Mucosa of rectum (tissue), 2 donors: Measurements from ENCODE around the gene LRRC17.
"Not testable (repeated sequence)": the region's sequence is repeated elsewhere in the genome, so short reads cannot be mapped to it uniquely, and the experiment has no call there.

Source experiments
- H3K27ac ChIP-seq, 2 donors: one replicate each; pipeline ENCODE4 v1.7.0; 2013; ENCODE audit warnings: inconsistent platforms in 2 of 2, low read depth in 2 of 2, low read length in 2 of 2
- H3K27me3 ChIP-seq, 2 donors: one replicate each; pipeline ENCODE4 v1.7.0; 2013; ENCODE audit warnings: low read length in 2 of 2; ENCODE audit not compliant: control insufficient read depth in 2 of 2, insufficient read depth in 2 of 2
- H3K36me3 ChIP-seq, 2 donors: one replicate each; pipeline ENCODE4 v1.7.0; 2013; ENCODE audit warnings: low read length in 2 of 2; ENCODE audit not compliant: control insufficient read depth in 2 of 2, insufficient read depth in 2 of 2
- H3K4me1 ChIP-seq, 2 donors: one replicate each; pipeline ENCODE4 v1.7.0; 2013; ENCODE audit warnings: low read length in 2 of 2, mild to moderate bottlenecking in 1 of 2; ENCODE audit not compliant: control insufficient read depth in 2 of 2, insufficient read depth in 2 of 2
- H3K4me3 ChIP-seq, 2 donors: one replicate each; pipeline ENCODE4 v1.7.0; 2013; ENCODE audit warnings: low read length in 2 of 2
- H3K9ac ChIP-seq, 2 donors: one replicate each; pipeline ENCODE4 v1.7.0; 2013; ENCODE audit warnings: low read length in 2 of 2, low read depth in 1 of 2, mild to moderate bottlenecking in 1 of 2
- H3K9me3 ChIP-seq, 2 donors: one replicate each; pipeline ENCODE4 v1.7.0; 2013; ENCODE audit warnings: low read length in 2 of 2; ENCODE audit not compliant: control insufficient read depth in 2 of 2
- donor health status: healthy.
- donor health status: Normal muscosa, but diverticular disease.

Gene LRRC17

GRCh38 chr7:102935450-102936115 is 22.8 kb downstream of the LRRC17 start:
- Histone ChIP-seq H3K4me3 (no peak overlapping the region), H3K4me1 (peaks cover 0 to 2% of the 10 kb centered on the region in 2 donors)

DNA sequence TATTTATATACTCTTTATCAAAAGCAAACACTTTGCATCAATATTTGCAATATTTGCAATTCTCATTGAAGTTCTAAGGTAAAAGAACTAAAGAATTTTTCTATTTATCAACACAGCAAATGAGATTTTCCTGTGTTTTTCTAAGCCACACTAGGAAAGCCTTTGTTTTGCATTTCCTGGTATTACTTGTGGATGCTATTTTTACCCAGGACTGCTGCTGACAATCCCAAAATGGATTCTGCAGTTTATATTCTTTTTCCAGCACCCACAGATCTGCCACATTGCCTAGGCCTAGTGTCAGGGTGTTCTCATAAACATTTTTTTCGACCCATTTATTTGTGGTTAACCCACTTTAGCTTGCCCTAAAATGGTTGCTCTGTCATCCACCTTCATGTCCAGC is 25.9 kb downstream of the LRRC17 start:
- H3K9ac ChIP-seq: no peak overlapping the region
- no peak overlapping the region for H3K27ac ChIP-seq
- no peak overlapping the region for H3K4me3 ChIP-seq
- no peaks in the 10 kb centered on the region for H3K36me3 ChIP-seq
- no peaks in the 10 kb centered on the region for H3K27me3 ChIP-seq
- peaks cover 0 to 2% of the 10 kb centered on the region in 2 donors for H3K4me1 ChIP-seq
- H3K9me3 ChIP-seq: no peaks in the 10 kb centered on the region

More at GRCh38 chr7:102935450-102936115, 22.8 kb downstream of the LRRC17 start:
- Histone ChIP-seq H3K36me3 (no peaks in the 10 kb centered on the region), H3K9ac (peak overlapping the region in 1 of 2 donors; percentile 8), H3K27ac (no peak overlapping the region), H3K9me3 (no peaks in the 10 kb centered on the region), H3K27me3 (no peaks in the 10 kb centered on the region)

DNA sequence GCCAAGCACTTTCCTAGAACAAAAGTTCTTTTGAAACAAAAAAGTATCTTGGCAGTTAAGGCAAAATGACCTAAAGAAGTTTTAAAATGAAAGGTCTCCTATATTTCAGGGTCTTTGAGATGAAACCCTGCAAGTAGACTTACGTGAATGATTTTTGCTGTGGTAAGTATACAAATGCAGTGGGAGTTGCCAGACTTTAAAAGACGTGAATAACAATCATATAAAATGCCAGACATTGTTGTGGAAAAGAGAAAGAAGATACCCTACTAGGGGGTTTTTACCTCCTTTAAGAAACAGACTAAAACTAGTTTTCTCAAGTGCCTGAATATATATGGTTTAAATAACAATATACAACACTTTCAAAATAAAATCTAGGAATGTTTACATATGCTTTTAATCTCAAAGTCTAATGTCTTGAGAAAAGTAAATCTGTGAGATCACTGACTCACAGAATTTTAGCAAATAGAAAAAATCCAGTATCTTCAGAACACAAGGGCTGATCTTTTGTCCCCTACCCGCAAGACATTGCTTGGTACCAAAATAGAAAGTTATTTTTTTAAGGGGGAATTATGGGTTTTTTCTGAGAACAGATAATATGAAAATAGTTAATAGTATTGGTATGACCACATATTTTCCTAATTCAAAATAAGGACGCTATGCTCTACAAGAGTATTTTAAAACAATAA is 29.5 kb downstream of the LRRC17 start:
- no peak overlapping the region for H3K4me3 ChIP-seq
- H3K27ac ChIP-seq: no peak overlapping the region

DNA sequence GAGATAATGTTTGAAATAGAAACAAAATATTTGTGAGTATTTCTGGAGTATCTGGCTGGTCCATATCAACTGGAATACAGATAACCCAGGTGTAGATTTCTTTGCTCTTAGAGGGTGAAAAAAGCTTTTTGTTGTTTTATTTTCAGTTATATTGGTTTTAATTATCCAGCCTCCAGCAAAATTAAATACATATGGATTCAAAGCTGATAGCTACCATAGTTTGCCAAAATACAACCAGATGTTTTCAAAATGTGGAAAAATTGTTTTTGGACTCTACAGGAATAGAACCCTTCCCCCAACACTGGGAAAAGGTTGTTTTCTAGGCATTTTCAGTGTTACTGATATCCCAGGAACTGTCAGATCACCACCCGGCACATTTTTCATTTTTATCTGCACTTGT is 30.1 kb downstream of the LRRC17 start:
- Histone ChIP-seq H3K36me3 (no peaks in the 10 kb centered on the region), H3K27ac (no peak overlapping the region), H3K9ac (no peak overlapping the region), H3K9me3 (no peaks in the 10 kb centered on the region), H3K27me3 (no peaks in the 10 kb centered on the region), H3K4me1 (no peaks in the 10 kb centered on the region), H3K4me3 (no peak overlapping the region)

More for the DNA sequence above, 29.5 kb downstream of the LRRC17 start:
- H3K27me3 ChIP-seq: no peaks in the 10 kb centered on the region
- H3K4me1 ChIP-seq: no peaks in the 10 kb centered on the region
- no peak overlapping the region for H3K9ac ChIP-seq
- no peaks in the 10 kb centered on the region for H3K36me3 ChIP-seq
- H3K9me3 ChIP-seq: no peaks in the 10 kb centered on the region

DNA sequence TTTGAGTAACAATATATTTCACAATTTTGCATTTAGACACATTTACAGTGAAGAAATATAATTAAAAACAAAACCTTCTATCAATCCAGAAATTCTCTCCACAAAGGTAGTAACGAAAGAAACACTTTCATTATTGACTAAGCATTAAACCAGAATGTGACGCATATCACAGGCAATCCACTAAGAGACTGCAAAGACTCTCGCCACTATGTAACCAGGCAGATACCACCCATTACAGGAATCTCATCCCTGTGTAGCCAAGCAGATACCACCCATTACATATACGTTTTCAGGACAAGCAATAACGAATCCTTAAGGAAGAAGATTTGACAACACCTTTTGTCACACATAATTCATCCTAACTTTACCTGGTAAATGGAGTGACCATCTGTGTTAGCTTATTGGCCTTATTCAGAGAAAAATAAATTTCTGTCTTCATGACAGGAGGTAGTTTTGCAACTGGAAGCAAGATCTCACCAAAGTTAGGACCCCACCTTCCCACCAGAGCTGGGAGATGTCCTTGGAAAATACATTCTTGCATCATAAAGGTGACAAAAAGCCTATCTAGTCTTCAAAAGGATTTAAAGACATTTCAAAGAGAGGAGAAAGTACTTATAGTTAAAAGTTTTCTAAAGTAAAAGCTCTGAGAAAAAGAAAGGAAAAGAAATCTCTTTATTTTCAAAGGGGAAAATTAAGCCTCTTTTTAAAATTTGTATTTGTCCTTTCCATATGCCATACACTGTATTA is 30.8 kb downstream of the LRRC17 start:
- Histone ChIP-seq H3K9me3 (no peaks in the 10 kb centered on the region), H3K4me1 (no peaks in the 10 kb centered on the region), H3K36me3 (no peaks in the 10 kb centered on the region), H3K27me3 (no peaks in the 10 kb centered on the region), H3K9ac (no peak overlapping the region), H3K4me3 (no peak overlapping the region), H3K27ac (no peak overlapping the region)

DNA sequence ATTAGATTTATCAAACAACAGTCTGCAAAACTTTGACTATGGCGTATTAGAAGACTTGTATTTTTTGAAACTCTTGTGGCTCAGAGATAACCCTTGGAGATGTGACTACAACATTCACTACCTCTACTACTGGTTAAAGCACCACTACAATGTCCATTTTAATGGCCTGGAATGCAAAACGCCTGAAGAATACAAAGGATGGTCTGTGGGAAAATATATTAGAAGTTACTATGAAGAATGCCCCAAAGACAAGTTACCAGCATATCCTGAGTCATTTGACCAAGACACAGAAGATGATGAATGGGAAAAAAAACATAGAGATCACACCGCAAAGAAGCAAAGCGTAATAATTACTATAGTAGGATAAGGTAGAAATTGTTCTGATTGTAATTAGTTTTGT is 31.4 kb downstream of the LRRC17 start:
- Histone ChIP-seq H3K9me3 (no peaks in the 10 kb centered on the region), H3K36me3 (no peaks in the 10 kb centered on the region), H3K4me3 (no peak overlapping the region), H3K27me3 (no peaks in the 10 kb centered on the region), H3K9ac (no peak overlapping the region), H3K27ac (no peak overlapping the region), H3K4me1 (no peaks in the 10 kb centered on the region)

GRCh38 chr7:102951839-102952238 is 39.0 kb downstream of the LRRC17 start:
- no peak overlapping the region for H3K27ac ChIP-seq
- H3K4me1 ChIP-seq: no peaks in the 10 kb centered on the region
- no peaks in the 10 kb centered on the region for H3K9me3 ChIP-seq
- H3K4me3 ChIP-seq: no peak overlapping the region
- no peak overlapping the region for H3K9ac ChIP-seq
- H3K27me3 ChIP-seq: no peaks in the 10 kb centered on the region
- H3K36me3 ChIP-seq: no peaks in the 10 kb centered on the region

- Histone ChIP-seq H3K9me3 (no peaks in the 10 kb centered on the region), H3K36me3 (no peaks in the 10 kb centered on the region), H3K4me1 (no peaks in the 10 kb centered on the region), H3K9ac (no peak overlapping the region), H3K4me3 (no peak overlapping the region), H3K27ac (no peak overlapping the region), H3K27me3 (no peaks in the 10 kb centered on the region)
Measured at GRCh38 chr7:102953406-102953805, 40.6 kb downstream of the LRRC17 start.

DNA sequence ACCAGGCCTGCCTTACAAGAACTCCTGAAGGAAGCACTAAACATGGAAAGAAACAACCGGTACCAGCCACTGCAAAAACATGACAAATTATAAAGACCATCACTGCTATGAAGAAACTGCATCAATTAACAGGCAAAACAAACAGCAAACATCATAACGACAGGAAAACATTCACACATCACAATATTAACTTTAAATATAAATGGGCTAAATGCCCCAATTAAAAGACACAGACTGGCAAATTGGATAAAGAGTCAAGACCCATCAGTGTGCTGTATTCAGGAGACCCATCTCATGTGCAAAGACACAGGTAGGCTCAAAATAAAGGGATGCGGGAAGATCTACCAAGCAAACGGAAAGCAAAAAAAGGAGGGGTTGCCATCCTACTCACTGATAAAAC is 41.6 kb downstream of the LRRC17 start:
- H3K27ac ChIP-seq, H3K36me3 ChIP-seq, H3K4me3 ChIP-seq, H3K9ac ChIP-seq, H3K27me3 ChIP-seq, H3K9me3 ChIP-seq, H3K4me1 ChIP-seq: not testable (repeated sequence)

DNA sequence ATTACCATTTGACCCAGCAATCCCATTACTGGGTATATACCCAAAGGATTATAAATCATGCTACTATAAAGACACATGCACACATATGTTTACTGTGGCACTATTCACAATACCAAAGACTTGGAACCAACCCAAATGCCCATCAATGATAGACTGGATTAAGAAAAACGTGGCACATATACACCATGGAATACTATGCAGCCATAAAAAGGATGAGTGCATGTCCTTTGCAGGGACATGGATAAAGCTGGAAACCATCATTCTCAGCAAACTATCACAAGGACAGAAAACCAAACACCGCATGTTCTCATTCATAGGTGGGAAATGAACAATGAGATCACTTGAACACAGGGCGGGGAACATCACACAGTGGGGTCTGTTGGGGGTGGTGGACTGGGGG is 45.2 kb downstream of the LRRC17 start:
- H3K9ac ChIP-seq, H3K27ac ChIP-seq, H3K4me1 ChIP-seq, H3K27me3 ChIP-seq, H3K9me3 ChIP-seq, H3K4me3 ChIP-seq, H3K36me3 ChIP-seq: not testable (repeated sequence)
